Measurements from ENCODE around the gene SYT1. TPM values are rescaled to one million over a fixed set of nuclear protein-coding genes. Genes with fewer than 3 reads are reported as not detected.

Gene SYT1
- total RNA-seq, 2 experiments from 2014 or later, result not detected

- Mint-ChIP-seq H3K4me1 (ENCODE audit: low read depth) (no peaks in the 10 kb centered on the region), H3K4me3 (no peak overlapping the region), H3K9me3 (peaks cover 2% of the 10 kb centered on the region), H3K36me3 (ENCODE audit: low read depth) (no peaks in the 10 kb centered on the region), H3K27me3 (no peaks in the 10 kb centered on the region), H3K27ac (no peak overlapping the region)
- no peak for DNase-seq
- Histone ChIP-seq H3K4me3 (ENCODE audit: low read length) (no peak overlapping the region), H3K4me1 (ENCODE audit: insufficient read depth, low read length) (no peaks in the 10 kb centered on the region), H3K36me3 (ENCODE audit: insufficient read depth, low read length) (no peaks in the 10 kb centered on the region), H3K9me3 (ENCODE audit: control insufficient read depth in 1 of 2, insufficient read depth in 1 of 2, low read length in 2 of 2) (peaks cover 0 to 3% of the 10 kb centered on the region in 2 experiments), H3K27me3 (ENCODE audit: control insufficient read depth in 1 of 2, insufficient read depth in 2 of 2, low read length in 2 of 2) (no peaks in the 10 kb centered on the region), H3K27ac (ENCODE audit: low read depth in 1 of 2, low read length in 2 of 2) (no peak overlapping the region)
- POLR2A ChIA-PET, result no interaction called here
- no peak for ATAC-seq (ENCODE audit: poor library complexity)
- intact Hi-C loops (cut with DNase I, micrococcal nuclease), result no loop called here
- CTCF ChIA-PET, result no interaction called here
- no peak for TF ChIP-seq CTCF (IDR thresholded peaks at IDR 0.05)
These were observed 87.4 kb downstream of the SYT1 start for GRCh38 chr12:78951803-78952551.

- Histone ChIP-seq H3K36me3 (ENCODE audit: insufficient read depth, low read length) (no peaks in the 10 kb centered on the region), H3K4me1 (ENCODE audit: insufficient read depth, low read length) (no peaks in the 10 kb centered on the region), H3K4me3 (ENCODE audit: low read length) (no peak overlapping the region), H3K9me3 (ENCODE audit: control insufficient read depth in 1 of 2, insufficient read depth in 1 of 2, low read length in 2 of 2) (peaks cover 0 to 3% of the 10 kb centered on the region in 2 experiments), H3K27ac (ENCODE audit: low read depth in 1 of 2, low read length in 2 of 2) (no peak overlapping the region), H3K27me3 (ENCODE audit: control insufficient read depth in 1 of 2, insufficient read depth in 2 of 2, low read length in 2 of 2) (no peaks in the 10 kb centered on the region)
- Mint-ChIP-seq H3K9me3 (peaks cover 2% of the 10 kb centered on the region), H3K4me3 (no peak overlapping the region), H3K27ac (no peak overlapping the region), H3K36me3 (ENCODE audit: low read depth) (no peaks in the 10 kb centered on the region), H3K4me1 (ENCODE audit: low read depth) (no peaks in the 10 kb centered on the region), H3K27me3 (no peaks in the 10 kb centered on the region)
- ATAC-seq (ENCODE audit: poor library complexity) (no peak), DNase-seq (no peak)
- intact Hi-C loops (cut with DNase I, micrococcal nuclease), result no loop called here
- CTCF ChIA-PET, result no interaction called here
- POLR2A ChIA-PET, result no interaction called here
- TF ChIP-seq CTCF (IDR thresholded peaks at IDR 0.05), result no peak
These were observed 88.0 kb downstream of the SYT1 start for GRCh38 chr12:78952552-78952929.

GRCh38 chr12:78958941-78959340 is 94.4 kb downstream of the SYT1 start:
- Histone ChIP-seq H3K27ac (ENCODE audit: low read depth in 1 of 2, low read length in 2 of 2) (no peak overlapping the region), H3K9me3 (ENCODE audit: control insufficient read depth in 1 of 2, insufficient read depth in 1 of 2, low read length in 2 of 2) (no peaks in the 10 kb centered on the region), H3K27me3 (ENCODE audit: control insufficient read depth in 1 of 2, insufficient read depth in 2 of 2, low read length in 2 of 2) (no peaks in the 10 kb centered on the region), H3K36me3 (ENCODE audit: insufficient read depth, low read length) (no peaks in the 10 kb centered on the region), H3K4me3 (ENCODE audit: low read length) (no peak overlapping the region), H3K4me1 (ENCODE audit: insufficient read depth, low read length) (no peaks in the 10 kb centered on the region)
- Mint-ChIP-seq H3K36me3 (ENCODE audit: low read depth) (no peaks in the 10 kb centered on the region), H3K4me1 (ENCODE audit: low read depth) (no peaks in the 10 kb centered on the region), H3K4me3 (no peak overlapping the region), H3K9me3 (peaks cover 5% of the 10 kb centered on the region), H3K27ac (no peak overlapping the region), H3K27me3 (no peaks in the 10 kb centered on the region)
- TF ChIP-seq CTCF (IDR thresholded peaks at IDR 0.05), result no peak
- ATAC-seq (ENCODE audit: poor library complexity) (no peak), DNase-seq (no peak)
- intact Hi-C loops (cut with DNase I, micrococcal nuclease), result no loop called here
- POLR2A ChIA-PET, result no interaction called here
- CTCF ChIA-PET, result no interaction called here
